GM19351 (cell line): ENCODE results near the gene DST.
"Not testable (repeated sequence)": the region's sequence is repeated elsewhere in the genome, so short reads cannot be mapped to it uniquely, and the experiment has no call there.

Experiments
- ATAC-seq: cut with Tn5 transposase; IDR thresholded peaks from one replicate; pipeline ENCODE4 v1.9.1; 2021; ENCODE audit warnings: mild to moderate bottlenecking, moderate library complexity; ENCODE audit not compliant: unreplicated experiment

DST gene

DNA sequence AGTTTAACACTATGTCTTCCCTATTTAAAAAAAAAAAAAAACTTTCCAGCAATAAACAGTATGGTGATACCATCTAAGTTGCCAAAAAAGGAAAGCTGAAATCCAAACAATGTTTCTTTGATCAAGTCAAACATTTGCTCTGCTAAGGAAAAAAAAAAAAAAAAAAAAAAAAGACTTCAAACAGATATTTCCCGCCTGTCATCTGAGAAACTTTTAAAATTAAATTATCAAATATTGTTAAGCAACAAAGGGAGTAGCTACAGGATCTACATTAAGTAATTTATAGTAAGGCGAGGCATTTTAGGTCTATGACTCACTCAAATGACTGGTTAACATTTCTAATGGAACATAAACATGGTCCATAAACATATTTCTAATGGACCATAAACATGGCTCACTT, 121.2 kb downstream of the DST start:
- no peak for ATAC-seq

DNA sequence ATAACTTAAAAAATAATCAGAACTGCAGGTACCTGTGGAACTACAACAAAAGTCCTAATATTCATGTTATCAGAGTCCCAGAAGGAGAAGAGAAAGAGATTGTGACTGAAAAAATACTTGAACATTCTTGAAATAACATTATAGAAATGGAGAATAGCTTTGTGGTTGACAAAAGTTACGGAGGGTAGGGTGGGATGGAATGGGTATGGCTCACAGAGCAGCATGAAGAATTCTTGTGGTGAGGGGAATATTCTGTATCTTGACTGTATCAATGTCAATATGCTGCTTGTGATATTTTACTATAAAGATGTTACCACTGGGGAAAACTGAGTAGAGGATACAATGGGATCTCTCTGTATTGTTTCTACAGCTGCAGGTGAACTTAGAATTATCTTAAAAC, 122.5 kb downstream of the DST start:
- ATAC-seq: no peak

GRCh38 chr6:56518995-56519767, 123.5 kb downstream of the DST start:
- ATAC-seq: no peak

GRCh38 chr6:56517155-56517745, 125.4 kb downstream of the DST start:
- ATAC-seq: no peak

DNA sequence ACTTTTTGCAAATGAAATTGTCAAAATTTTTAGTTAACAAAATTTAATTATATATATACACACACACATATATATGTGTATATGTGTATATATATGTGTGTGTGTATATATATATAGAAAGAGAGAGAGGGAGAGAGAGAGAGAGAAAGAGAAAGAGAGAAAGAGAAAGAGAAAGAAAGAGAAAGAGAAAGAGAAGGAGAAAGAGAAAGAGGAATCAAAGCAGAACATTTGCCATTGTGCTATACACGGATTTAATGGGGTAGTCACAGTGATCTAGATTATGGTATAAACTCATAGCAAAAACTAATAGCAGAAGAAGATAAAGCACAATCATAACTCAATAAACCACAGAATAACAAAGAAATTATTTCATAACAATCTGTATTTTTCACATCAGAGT, 126.7 kb downstream of the DST start:
- no peak for ATAC-seq

GRCh38 chr6:56515081-56515905, 127.4 kb downstream of the DST start:
- ATAC-seq: no peak

GRCh38 chr6:56514395-56514794, 128.3 kb downstream of the DST start:
- ATAC-seq: no peak

DNA sequence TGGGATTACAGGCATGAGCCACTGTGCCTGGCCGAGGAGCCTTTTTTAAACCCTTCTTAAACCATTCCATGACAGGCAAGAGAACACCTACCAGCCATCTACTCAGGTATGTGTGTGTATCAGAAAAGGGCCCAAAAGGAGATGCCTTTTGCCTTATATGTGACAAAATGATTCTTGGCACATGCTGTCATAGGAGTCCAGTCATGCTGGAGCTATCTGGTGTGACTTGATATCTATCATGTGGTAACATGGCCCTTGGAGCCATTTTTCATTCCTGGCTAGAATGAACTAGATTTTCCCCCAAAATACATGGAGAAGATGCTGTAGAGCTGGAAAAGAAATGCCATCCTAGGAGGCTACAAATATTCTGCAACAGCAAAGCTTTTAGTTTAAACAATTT, 129.1 kb downstream of the DST start:
- no peak for ATAC-seq

DNA sequence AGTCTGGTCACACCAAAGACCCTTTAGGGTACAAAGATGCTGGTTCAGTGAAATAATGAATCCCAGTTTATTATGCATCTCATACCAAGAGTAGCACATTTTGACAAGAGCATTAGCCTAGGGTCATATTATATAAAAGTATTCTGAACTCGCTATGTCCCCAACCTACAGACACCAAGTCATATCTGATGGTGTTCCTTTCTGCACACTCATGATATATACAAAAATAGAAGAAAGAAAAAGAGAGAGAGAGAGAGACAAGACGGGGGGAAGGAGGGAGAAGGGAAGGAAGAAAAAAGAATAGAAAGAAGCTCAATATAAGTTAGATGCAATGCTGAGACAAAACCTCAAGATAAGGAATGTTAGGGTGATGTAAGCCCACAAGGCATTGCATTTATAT, 131.1 kb downstream of the DST start:
- ATAC-seq: no peak

DNA sequence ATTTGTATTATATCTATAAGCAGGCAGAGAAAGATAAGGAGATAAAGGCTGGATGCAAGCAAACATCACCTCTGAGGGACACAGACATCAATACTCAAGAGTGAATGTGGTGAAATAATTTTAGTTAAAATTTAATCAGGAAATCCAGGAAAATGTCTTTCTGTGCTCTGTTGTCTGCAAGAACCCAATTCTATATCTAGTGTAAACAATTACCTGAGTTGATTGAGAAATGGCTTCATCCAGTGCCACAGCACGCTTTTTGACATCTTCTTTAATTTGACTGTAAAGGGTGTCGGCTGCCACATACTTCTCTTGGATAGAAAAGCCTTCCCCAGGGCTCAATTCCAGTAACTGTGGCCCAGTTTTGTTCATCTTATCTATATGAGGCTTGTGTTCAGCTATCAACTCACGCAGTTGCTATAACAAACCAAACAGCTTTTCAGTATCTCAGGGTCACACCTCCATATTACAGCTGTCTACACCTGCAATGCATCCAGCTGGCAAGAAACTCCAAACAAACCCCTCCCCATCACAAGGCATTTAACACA, 131.6 kb downstream of the DST start:
- ATAC-seq: no peak

GRCh38 chr6:56509031-56509430, 133.7 kb downstream of the DST start:
- ATAC-seq: no peak

- no peak for ATAC-seq
Measured at GRCh38 chr6:56507517-56507916, 135.2 kb downstream of the DST start.

- ATAC-seq: no peak
Measured at GRCh38 chr6:56505512-56506260, 137.0 kb downstream of the DST start.

- no peak for ATAC-seq
Measured at GRCh38 chr6:56501993-56502392, 140.7 kb downstream of the DST start.

DNA sequence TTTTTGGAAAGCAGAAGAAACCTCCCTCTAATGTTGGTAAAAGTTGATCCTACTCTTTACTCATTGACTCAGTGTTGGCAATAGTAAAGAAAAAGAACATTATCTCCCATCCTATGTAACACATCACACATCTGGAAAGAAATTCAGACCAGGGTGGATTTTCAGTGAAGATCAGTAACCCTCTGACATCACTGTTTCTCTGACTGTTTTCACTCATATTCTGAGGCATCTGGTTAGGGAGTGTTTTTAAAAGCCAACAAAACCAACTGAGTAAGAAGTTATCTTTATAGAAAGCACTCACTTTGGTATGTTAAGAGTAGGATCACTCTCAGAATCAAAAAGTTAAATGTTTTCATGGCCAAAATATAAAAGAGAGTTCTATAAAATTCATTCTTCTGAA, 143.6 kb downstream of the DST start:
- peak; percentile 67 for ATAC-seq

GRCh38 chr6:56497691-56498090, 145.0 kb downstream of the DST start:
- ATAC-seq: no peak

GRCh38 chr6:56497240-56497639, 145.4 kb downstream of the DST start:
- no peak for ATAC-seq

- ATAC-seq: not testable (repeated sequence)
Measured at GRCh38 chr6:56496650-56497049, 146.0 kb downstream of the DST start.

GRCh38 chr6:56495654-56496053, 147.0 kb downstream of the DST start:
- no peak for ATAC-seq

DNA sequence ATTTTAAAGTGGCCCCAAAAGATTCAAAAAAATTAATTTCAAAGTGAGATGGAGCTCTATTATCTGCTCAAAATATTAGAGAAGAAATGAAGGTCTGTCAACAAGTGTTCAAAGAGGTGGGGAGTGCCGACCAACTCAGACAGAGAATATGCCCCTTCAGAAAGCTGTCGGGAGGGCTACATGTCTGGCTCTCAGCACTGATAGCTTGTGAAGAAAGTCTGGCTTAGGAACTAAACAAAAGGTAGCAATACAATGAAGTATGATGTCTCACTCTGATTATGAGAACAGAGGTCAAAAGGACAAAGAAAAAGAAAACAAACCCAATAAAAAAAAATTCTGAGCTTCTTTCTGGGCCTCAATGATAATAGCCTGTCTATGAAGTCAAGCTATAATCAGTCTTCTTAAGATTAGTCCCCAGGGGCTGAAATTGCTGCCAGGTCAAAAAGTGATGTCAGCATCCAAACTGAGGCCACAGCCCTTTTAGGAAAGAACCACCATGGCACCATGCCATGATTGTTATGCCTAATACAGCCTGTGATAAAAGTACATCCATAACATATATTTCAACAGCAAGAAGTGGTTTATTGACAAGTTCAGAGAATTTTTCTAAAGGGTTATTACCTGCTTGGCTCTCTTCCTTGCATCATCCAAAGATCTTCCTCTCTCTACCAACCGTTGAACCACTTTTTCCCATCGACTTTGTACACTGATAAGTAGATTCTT, 150.9 kb downstream of the DST start:
- no peak for ATAC-seq
